NCI-H128 (cell line): ENCODE results near the gene ADAMTS15.
A peak's percentile ranks its signal among the peaks of the same experiment; 100 is the strongest.

ENCODE experiments used
- DNase-seq: peaks from one replicate; lab custom pipeline; 2025; ENCODE audit not compliant: unreplicated experiment; lab: John Stamatoyannopoulos, UW

The ADAMTS15 gene

DNA sequence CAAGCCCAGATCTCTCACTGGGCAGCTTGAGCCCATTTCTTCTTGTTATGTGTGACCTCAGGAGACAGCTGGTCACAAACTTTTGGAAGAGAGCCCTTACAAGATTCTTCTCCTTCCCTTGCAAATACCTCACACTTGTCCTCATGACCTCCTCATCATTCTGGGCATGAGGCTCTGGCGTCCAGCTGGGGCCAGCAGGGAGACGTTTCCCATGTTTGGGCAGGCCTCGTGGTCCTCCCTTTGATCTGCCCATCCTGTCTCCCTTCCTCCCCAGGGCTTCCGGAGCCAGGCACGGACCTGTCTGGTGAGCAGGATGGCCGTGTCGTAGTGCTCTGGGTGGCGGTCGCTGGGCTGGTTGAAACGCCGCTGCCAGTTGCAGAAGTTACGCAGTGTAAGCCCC is 29.7 kb upstream of the ADAMTS15 start:
- DNase-seq: no peak

DNA sequence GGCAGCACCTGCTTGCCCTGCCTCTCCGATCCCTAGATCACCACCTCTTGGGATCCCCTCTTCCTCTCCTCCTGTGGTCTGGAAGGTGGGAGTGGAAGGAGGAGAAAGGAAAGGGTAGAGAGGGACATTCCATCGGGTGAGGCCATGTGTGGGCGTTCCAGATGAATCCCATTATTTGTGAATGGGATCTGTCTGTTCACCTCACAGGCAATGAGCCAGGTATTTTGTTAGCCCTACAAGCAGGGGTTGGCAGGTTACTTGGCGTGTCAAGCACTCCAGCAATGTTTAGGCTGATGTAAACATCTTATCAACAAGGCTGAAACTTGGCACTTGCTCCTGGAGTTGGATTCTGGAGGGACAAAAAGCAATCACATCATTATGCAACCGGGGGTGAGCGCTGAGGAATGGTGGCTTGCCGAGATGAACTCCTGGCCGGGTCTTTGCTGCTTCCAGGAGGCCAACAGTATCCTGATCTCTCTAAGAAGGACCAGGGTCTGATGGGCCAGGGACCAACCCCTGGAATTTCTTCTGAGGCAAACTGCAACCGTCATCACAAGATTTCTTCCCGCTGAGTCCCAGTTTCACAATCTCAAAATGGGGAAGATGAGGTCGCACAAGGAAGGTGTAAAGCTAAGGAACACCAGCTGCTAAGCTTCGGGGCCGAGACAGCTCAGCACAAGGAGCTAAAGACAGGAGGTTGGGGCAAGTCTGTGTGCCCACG is 27.8 kb upstream of the ADAMTS15 start:
- no peak for DNase-seq

DNA sequence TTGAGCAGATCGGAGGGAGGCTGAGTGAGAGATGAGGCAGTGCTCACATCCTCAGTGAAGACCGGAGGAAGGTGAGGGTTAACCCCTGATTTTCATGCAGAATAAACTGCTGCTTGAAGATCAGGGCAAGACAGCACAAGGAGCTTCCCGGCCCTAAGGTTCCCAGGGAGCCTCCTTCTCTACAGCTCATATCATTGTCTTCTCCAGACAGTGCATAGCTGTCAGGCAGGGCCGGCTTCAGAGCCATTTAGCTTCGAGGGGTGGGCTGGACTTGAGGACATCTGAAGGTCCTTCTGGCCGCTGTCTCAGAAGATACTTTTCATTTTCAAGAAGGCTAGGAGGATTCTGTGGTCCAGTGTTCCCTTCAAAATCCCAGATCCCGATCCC is 27.3 kb upstream of the ADAMTS15 start:
- no peak for DNase-seq

DNA sequence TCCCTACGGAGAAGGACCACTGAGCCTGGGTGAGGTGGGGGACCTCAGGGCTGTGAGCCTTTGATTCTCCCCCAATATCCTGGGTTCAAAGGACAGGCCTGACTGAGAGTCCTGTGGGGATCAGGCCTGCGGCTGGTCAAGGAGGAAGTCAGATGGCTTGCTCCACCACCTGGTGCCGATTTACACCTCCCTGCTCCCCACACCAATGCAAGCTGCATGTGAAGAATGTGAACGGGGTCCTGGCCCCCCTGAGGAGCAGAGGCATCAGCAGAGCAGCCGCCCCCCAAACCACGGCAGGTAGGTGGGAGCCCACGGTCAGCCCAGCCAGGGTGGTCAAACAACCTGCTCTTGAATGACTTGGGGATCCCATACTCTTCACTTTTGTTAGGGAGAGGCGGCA is 26.7 kb upstream of the ADAMTS15 start:
- no peak for DNase-seq

DNA sequence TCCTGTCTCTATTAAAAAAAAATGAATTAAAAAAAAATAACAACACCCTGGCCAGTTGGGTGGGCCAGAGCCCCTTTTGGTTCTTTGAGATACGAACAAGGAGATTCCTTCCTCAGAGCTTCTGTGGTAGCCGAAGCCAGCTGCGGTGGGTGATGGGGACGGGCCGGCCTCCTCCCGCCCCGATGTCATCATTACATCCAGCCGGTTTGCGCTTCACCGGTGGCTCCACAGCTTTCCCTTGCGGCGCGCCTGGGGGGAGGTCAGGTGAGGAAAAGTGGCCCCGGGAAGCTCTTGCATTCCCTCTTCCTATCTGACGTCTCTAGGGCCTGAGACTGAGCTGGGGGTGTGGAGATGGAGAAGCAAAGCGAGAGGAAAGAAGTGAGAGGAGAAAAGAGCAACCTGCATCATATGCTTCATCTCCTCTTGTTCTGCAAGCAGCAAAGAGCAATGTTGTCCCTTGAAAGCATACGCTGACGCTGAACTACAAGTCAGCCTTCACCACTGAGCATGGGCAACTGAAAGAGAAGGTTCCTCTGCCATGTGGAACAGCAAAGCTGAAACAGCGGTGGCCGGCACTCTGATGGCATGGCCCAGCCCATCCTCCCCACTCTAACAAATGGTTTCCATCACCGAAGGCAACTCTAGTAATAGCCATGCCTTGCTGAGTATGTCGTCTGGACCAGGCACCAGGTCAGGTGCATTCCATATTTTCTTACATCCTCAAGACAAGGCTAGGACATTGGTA is 26.0 kb upstream of the ADAMTS15 start:
- DNase-seq: no peak

DNA sequence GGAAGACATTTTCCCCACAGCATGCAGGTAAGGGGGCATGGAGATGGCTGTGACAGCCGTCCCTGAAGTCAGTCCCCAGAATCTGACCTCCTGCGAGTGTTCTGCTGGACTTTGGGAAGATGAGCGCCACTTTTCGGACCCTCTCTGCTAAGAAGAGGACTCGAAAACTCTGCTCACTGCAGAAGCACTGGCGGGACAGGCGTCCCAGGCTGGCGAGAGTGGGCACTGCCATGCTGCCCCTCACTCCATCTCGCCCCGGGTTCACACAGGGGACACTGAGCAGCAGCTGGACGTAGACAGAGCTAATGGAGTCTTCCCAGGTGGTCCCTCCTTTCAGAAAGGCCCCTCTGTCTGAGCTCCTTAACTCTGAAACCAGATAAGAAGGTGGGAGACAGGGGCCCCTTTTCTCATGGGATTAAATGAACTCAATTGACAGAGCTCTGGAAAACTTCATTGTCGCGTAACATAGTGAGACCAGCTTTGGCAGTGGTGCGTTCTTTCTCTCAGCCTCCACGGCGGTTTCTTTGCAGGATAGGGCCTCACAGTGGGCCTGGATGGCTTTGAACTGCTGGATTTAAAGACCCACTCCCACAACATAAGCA is 24.8 kb upstream of the ADAMTS15 start:
- DNase-seq: no peak

DNA sequence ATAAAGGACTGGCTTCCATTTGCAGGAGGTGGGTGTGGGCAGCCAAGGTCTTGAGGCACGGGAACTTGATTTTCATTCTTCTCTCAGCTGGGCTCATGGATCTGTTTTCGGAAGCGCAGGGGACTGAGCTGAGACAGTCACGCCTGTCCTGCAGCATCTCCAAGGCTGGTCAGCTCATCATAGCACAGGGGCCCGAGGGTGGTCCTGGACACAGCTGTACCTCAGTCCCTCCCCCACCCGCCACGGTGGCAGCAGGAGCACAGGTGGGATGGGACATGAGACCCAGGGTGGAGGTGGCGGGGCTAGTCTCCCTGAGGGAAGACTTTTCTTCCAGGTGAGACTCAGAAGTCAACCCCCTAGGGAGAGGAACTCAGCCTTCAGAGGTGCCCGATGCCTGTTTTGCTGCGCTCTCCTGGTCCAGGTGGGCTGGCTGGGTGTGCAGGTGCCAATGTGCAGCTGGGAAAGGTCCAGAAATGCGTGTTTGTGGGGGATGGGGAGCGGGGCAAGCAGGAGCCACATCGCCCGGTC is 23.8 kb upstream of the ADAMTS15 start:
- DNase-seq: no peak

DNA sequence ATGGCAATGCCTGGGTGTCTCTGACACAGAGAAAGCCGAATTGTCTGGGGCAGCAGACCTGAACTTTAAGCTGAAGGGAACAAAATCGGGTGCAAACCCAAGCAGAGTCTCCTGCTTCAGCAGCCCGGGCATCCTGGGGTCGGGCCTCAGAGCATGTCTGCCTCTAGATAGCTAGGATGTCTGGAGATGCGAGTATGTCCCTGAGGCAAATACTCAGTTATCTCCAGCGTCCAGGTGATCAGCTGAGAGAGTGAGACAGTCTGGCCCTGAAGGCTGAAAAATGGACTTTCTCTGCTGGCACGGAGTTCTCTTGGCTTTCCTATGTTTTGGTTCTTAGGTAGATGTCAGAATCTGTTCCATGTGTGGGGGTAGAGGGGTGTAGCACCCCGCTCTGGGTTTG is 23.3 kb upstream of the ADAMTS15 start:
- no peak for DNase-seq

DNA sequence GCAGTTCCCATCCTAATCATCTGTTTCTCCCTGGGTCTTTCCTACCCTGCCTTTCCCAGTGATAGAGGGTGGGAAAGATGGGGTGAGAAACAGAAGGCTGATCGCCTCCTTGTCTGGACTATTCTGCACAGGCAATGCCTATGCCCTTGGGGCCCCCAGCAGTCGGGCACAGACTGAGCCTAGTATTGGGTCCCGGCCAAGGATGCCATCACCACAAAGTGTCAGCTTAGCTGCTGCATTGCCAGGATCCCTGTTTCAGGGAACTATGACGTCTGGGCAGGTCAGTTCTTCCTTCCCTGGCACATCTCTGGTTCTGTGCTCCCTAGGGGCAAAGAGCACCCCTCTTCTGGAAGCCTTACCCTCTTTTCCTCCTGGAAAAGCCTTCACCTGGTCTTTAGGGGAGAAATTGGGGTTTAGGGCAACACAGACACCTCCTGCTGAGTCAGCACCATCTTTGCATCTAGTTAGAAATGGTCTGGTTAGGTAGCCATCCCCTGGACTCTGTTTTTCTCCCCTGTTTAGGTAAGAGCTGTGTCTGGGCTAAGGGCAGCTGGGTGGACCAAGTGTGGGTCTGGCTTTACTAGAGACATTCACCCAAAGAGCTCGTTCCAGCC is 22.1 kb upstream of the ADAMTS15 start:
- no peak for DNase-seq

DNA sequence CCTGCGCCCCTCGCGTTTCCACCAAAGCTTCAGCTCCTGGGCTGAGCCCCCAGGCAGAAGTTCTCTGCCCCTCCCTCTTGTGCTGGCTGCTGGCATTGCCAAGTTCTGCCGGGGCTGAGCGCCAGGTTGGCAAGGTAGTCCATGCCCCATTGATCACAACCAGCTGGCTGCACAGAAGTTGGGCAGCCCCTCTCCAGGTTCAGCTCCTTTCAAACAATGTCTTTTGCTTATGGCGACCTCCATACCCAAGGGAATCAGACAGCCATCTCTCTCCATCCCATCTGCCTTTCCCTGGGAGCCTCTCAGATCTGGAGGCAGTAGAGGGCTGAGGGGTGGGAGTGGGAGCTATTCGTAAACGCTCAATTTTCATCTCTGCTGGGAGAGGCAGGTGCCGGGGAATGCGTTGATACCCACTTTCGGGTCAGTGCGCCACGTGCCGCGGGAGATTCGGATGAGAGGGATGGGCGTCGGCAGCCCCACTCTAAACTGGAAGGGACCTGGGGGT is 21.6 kb upstream of the ADAMTS15 start:
- DNase-seq: no peak

DNA sequence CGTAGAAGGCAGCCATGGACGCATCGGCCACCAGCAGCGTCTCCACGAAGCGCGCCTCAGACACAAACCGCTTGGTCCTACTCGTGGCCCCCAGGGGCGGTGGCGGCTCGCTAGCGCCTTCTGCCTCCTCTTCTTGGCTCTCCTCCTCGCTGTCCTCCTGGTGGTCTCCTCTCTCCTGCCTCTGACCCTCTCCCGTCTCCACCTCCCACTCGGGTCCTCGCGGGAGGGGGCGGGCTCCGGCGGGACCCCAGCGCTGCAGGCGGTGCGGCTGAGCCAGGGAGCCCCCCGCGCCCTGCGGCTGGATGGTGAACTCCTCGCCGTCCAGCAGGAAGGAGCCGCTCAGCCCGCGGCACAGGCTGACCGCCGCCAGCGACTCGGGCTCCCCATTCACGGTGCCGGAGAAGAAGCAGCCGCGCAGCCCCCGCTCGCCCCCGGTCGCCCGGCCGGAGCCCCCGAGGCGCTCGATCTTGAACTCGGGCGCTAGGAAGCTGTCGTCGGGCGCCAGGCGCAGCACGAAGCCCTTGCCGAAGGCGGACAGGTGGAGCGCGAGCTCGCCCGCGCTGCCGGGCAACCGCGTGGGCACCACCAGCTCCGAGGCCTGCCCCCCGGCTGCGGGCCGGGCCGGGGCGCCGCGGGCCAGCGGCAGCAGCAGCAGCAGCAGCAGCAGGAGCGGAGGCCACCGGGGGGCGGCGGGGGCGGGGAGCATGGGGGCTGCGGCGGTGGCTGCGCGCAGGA is 20.7 kb upstream of the ADAMTS15 start:
- no peak for DNase-seq

DNA sequence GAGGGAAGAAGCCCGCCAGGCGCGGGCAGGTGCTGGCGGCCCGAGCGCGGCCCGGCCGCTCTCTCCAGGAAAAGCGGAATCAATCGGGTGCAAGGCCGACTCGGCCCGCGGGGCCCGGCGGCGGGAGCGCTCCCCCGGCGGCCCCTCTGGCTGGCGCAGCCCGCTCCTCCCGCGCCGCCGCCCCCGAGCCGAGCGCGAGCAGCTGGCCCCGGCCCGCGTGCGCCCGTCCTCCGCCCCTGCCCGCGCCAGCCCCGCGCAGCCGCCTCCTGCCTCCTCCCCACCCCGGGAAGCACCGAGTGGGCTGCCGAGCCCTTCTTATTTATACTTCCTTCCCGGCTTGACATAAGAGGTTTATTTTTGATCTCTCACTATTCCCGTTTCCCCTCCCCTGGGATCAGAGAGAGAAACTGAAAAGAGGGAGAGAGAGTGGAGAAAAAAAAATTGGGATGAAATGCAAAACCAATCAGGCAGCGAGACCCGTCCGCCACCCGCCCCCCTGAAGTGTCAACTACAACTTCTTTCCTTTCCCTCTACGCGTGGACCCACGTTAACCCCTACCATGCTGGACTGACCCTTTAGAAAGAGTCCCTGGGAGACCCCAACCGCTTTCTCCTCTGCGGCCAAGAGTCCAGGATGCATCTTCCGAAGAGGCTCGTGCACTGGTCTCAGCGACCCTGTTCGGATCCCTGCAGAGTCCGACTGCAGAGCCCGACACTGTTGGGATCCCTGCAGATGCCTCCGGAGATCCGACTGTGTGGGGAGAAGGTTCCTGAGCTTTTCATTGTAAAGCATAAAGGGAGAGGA is 19.9 kb upstream of the ADAMTS15 start, which contains the start of gene ADAMTS8:
Gene ADAMTS8 (minus strand): TSS at position 294 of the 804 bp plus-strand sequence. CDS start 323 bp downstream, outside the sequence.
- DNase-seq: no peak

DNA sequence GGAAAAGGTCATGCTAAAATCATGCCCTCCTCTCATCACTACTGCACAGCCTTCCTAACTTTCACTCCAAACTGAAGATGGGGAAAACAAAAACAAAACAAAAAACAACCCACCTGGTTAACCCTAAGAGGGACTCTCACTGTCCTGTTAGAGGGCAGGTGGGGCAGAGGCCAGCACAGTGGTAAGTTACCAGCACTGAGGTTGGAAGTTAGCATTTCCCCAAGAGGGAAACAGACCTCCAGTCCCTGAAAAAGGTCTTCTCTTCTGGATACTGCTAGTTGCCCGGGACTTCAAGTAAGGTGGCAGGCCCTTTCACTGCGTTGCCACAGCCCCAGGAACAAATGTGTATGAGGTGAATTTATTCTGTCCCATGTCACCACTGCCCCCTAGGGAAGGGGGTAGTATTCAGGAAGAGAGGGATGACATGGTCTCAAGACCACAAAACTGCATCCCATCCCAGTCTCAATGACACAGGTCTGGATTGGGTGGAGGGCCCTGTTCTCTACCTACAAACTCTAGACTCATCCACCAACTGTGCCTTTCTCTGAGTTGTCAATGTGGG is 19.2 kb upstream of the ADAMTS15 start:
- no peak for DNase-seq

DNA sequence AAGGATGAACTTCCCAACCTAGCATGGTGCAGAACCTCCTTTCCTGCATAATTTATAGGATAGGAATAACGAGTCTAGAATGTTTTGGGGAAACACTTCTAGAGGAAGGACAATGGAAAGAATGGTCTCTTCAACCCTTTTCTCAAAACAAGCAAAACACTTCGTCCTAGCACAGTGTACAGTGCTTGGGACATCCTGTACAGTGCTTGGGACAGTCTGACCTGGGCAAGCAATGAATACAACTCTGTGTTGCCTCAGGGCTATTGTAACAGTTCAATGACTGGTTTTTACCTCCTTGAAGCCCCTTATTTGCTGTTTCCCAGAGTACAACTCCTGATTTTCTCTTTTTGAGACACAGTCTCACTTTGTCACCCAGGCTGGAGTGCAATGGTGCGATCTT is 18.5 kb upstream of the ADAMTS15 start:
- DNase-seq: no peak

DNA sequence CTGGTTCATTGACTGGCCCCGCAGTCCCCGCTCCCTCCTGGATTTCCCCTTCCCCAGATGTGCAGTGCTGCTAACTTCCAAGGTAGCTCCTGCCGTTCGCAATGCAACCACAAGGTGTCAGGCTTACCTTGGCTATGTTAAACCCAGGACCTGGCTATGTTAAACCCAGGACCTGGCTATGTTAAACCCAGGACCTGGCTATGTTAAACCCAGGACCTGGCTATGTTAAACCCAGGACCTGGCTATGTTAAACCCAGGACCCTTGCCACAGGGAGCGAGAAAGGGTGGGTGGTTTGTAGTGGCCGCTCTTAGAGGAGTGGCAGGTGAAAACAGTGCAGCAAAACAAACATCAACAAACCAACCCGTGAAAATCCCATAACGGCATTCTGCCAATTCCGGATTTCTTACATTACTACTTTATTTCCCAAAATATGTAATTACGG is 17.1 kb upstream of the ADAMTS15 start:
- DNase-seq: no peak

DNA sequence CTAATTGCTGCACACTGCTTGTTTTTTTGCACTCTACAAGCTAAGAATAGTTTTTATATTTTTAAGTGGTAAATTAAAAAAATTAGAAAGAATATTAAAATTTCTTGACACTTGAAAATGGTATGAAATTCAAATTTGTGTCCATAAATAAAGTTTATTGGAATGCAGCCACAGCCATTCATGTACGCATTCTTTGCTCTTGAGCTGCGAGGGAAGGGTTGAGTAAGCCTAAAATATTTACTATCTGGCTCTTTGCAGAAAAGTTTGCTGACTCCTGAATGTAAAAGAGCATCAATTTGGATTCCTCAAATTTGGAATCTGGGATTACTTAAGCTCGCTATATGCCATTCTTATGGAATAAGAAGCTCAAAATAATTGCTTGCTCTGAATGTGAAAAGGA is 16.6 kb upstream of the ADAMTS15 start:
- no peak for DNase-seq

DNA sequence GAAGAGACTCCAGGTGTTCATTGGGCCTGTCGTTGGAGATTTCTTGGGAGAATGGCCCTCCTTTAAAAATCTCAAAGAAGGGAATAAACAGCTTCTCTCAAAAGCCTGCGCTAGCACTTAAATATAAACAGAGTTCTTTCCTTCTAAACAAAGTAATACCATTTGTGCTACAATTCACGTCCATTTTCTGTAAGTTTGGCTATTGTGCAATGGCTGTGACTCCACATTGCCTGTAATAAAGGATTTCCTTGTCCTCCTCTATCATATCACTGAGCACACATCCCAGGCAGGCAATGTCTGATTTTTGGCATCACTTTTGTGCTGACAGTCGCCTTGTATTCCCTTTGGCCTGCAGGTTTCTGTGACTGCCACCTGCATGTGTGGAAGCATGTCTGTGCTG is 15.1 kb upstream of the ADAMTS15 start:
- DNase-seq: no peak

DNA sequence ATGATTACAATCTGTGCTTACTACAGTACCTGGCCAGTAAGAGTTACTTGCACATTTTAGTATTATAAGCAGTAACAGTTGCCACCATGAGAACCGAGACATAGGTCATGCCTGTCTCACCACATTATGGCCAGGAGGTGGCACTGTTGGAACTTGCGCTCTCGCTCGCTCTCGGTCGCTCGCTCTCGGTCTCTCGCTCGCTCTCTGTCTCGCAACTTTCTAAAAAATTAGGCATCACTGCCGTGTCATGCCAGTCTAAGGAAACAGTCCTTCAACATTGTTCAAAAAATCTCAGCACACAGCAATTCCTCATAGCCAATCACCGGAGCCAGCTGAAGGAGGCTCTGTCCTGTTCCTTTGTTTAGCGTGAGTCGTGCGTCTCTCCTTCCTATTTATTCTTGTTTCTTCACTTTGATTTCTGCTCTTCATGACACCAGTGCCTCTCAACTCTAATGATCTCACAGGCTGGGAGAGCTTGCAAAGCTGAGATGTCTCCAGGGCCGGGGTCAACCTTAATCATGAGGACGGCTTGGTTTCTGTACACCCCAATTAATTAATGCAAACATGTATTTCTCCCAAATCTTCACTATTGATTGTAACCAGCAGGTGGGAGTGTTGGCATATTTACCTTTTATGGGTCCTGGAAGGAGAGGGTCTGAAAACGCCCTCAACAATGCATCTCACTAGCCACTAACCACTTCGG is 13.8 kb upstream of the ADAMTS15 start:
- peak; percentile 69 for DNase-seq

DNA sequence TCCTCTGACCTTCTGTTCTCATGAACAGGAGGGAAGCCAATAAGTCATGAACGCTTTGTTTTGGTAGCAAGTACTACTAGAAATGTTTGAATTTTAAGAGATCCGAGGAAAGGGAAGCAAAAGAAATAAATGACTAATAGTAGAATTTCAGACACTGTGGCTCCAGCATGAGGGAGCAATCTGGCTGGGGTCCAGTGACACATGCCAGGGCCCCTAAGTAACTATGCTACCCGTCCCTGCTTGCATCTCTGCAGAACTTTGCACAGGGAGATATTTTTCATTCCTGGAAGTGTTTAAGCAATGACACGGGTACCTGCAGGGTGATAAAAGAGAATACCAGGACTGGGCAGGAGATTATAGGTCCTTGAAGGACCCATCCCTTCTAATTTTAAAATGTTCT is 12.8 kb upstream of the ADAMTS15 start:
- DNase-seq: no peak
